K562 (cell line): ENCODE measurements around the gene OCRL. TPM values are rescaled to one million over a fixed set of nuclear protein-coding genes. Genes with fewer than 3 reads are reported as not detected.

Experiments
- ATAC-seq: fragments of 200-7000 bp; cut with Tn5 transposase; 3 replicates; pipeline ENCODE4 v1.9.1; 2020; ENCODE audit warnings: moderate library complexity
- BruUV-seq: library from RNA; stranded (reverse); fragments of 400-500 nt; replicated peaks from 2 replicates; lab custom pipeline; 2021; lab: Mats Ljungman, UMichigan
- CTCF ChIA-PET: fragments of 300-600 bp; formaldehyde crosslinking; extraction: SDS; loops from one replicate; lab custom pipeline; 2021; ENCODE audit warnings: low intra/inter-chr PET ratio; lab: Yijun Ruan, JAX
- POLR2A ChIA-PET: fragments of 300-600, 350-650 bp; sonication (Branson Sonifier 250); formaldehyde crosslinking; extraction: SDS; loops from one replicate; lab custom pipeline; 2021; ENCODE audit warnings: antibody characterized with exemption, inconsistent platforms; lab: Yijun Ruan, JAX
- DNase-seq, 4 experiments: peaks; one replicate each; pipeline versions ENCODE4 v3.0.0 to v3.0.0-alpha.2; 2011 to 2018; ENCODE audit warnings: low spot score in 3 of 4, mixed read lengths in 3 of 4; ENCODE audit errors: extremely low read depth in 1 of 4
- FAIRE-seq: peaks from 2 replicates; lab custom pipeline; 2011; peaks lifted over from hg19 to GRCh38; lab: Jason Lieb, UNC
- H2AFZ ChIP-seq: 2 replicates; pipeline ENCODE4 v1.6.0; 2011; ENCODE audit warnings: low read depth, low read length, control low read depth, inconsistent platforms
- H3K27ac ChIP-seq: fragments of 200-600 bp; 3 replicates; pipeline ENCODE4 v1.8.0; 2011; ENCODE audit warnings: low read depth, mild to moderate bottlenecking, control low read depth, inconsistent platforms, low read length, moderate library complexity, mixed read lengths; ENCODE audit errors: extremely low read depth
- H3K27me3 ChIP-seq, 2 experiments: fragments of 300-600 bp in 1 of 2; 2 replicates in 1 of 2; 3 replicates in 1 of 2; pipeline versions ENCODE4 v1.6.0 to v1.8.0; 2011; ENCODE audit warnings: inconsistent platforms in 2 of 2, low read length in 2 of 2, mild to moderate bottlenecking in 1 of 2, mixed read lengths in 1 of 2, moderate library complexity in 1 of 2; ENCODE audit not compliant: control insufficient read depth in 2 of 2, insufficient read depth in 2 of 2
- H3K36me3 ChIP-seq: fragments of 300-600 bp; 3 replicates; pipeline ENCODE4 v1.8.0; 2011; ENCODE audit warnings: mild to moderate bottlenecking, low read length, inconsistent platforms; ENCODE audit not compliant: control insufficient read depth, insufficient read depth
- H3K4me1 ChIP-seq, 2 experiments: fragments of 200-600 bp in 1 of 2; replicated peaks in 1 of 2; 2 replicates in 1 of 2; 3 replicates in 1 of 2; pipeline versions ENCODE4 v1.5.1 to v1.8.0; 2011; ENCODE audit warnings: inconsistent platforms in 2 of 2, low read length in 2 of 2, mild to moderate bottlenecking in 1 of 2, mixed read lengths in 1 of 2, moderate library complexity in 1 of 2; ENCODE audit not compliant: control insufficient read depth in 2 of 2, insufficient read depth in 2 of 2
- H3K4me2 ChIP-seq: 2 replicates; pipeline ENCODE4 v1.6.1; 2011; ENCODE audit warnings: low read length, control low read depth, inconsistent platforms, mixed read lengths; ENCODE audit not compliant: insufficient read depth
- H3K4me3 ChIP-seq: fragments of 200-600 bp; sonication (generic), shearing (Covaris generic); 2 replicates; pipeline ENCODE4 v1.5.1; 2016; ENCODE audit warnings: control low read depth, inconsistent platforms
- H3K79me2 ChIP-seq: fragments of 200-600 bp; 3 replicates; pipeline ENCODE4 v1.8.0; 2011; ENCODE audit warnings: low read length, inconsistent platforms; ENCODE audit not compliant: control insufficient read depth, insufficient read depth
- H3K9ac ChIP-seq, 2 experiments: 2 replicates each; pipeline versions ENCODE4 v1.6.0 to v1.6.1; 2011; ENCODE audit warnings: low read depth in 2 of 2, low read length in 2 of 2, control low read depth in 1 of 2, inconsistent platforms in 1 of 2, mild to moderate bottlenecking in 1 of 2, mixed read lengths in 1 of 2; ENCODE audit not compliant: insufficient read depth in 1 of 2
- H3K9me1 ChIP-seq: one replicate; pipeline ENCODE4 v1.6.0; 2011; ENCODE audit warnings: inconsistent platforms, mild to moderate bottlenecking, low read length, moderate library complexity; ENCODE audit not compliant: control insufficient read depth, insufficient read depth
- H3K9me3 ChIP-seq: replicated peaks from 2 replicates; pipeline ENCODE4 v1.5.1; 2011; ENCODE audit warnings: low read depth, low read length, inconsistent platforms; ENCODE audit not compliant: control insufficient read depth, insufficient read depth
- H4K20me1 ChIP-seq: replicated peaks from 2 replicates; pipeline ENCODE4 v1.6.1; 2011; ENCODE audit warnings: low read length, inconsistent platforms, mixed read lengths; ENCODE audit not compliant: control insufficient read depth, insufficient read depth
- CREM ChIP-seq: IDR thresholded peaks from 2 replicates; pipeline ENCODE4 v1.6.1; 2014; ENCODE audit warnings: antibody characterized with exemption, low read depth
- ELF4 ChIP-seq: fragments of 450-650 bp; formaldehyde crosslinking; IDR thresholded peaks from 2 replicates; pipeline ENCODE4 v1.4.0; 2022; ENCODE audit warnings: missing genetic modification characterization
- RBFOX2 ChIP-seq: fragments of 200-400 bp; formaldehyde crosslinking; IDR thresholded peaks from 2 replicates; pipeline ENCODE4 v1.6.1; 2017; ENCODE audit warnings: low read depth, mild to moderate bottlenecking, low read length, moderate library complexity
- ZBTB2 ChIP-seq: fragments of 450-650 bp; IDR thresholded peaks from 2 replicates; pipeline ENCODE4 v1.6.1; 2016; ENCODE audit warnings: antibody characterized with exemption
- ZBTB9 ChIP-seq: fragments of 450-650 bp; formaldehyde crosslinking; IDR thresholded peaks from 2 replicates; pipeline ENCODE4 v1.4.0; 2020; ENCODE audit warnings: mild to moderate bottlenecking, moderate library complexity
- ZNF408 ChIP-seq: fragments of 250-450 bp; sonication (Bioruptor Pico); IDR thresholded peaks from 2 replicates; pipeline ENCODE4 v1.4.0; 2020; ENCODE audit warnings: low read depth, mild to moderate bottlenecking, moderate library complexity
- ZNF740 ChIP-seq, 3 experiments: fragments of 200-800 bp in 1 of 3; sonication (Bioruptor generic) in 1 of 3; sonication (generic) in 1 of 3; formaldehyde crosslinking in 1 of 3; IDR thresholded peaks; 2 replicates each; pipeline versions ENCODE4 v1.6.1 to v1.8.0; 2016 to 2022; ENCODE audit warnings: mild to moderate bottlenecking in 2 of 3, missing compliant biosample characterization in 2 of 3, missing genetic modification characterization in 2 of 3, missing genetic modification reagents in 1 of 3
- WGBS: fragments of 100-300 bp; shearing (Covaris generic); methylation state at CpG from one replicate; pipeline ENCODE4 v1.1.6; 2016; ENCODE audit warnings: low coverage, mixed read lengths; ENCODE audit not compliant: insufficient coverage; ENCODE audit errors: missing lambda C conversion rate; 5-methylcytosine and 5-hydroxymethylcytosine counted together
- in situ Hi-C: fragments of 300-500 bp; cut with MboI; formaldehyde crosslinking; loops from 4 replicates; pipeline ENCODE4 v1.15.0; 2018; ENCODE audit warnings: inconsistent platforms, mixed read lengths
- intact Hi-C: fragments of 100-400 bp; cut with micrococcal nuclease; formaldehyde crosslinking; loops from 2 replicates; pipeline ENCODE4 v1.14.2; 2022
- polyA plus RNA-seq, 8 experiments: library from polyadenylated mRNA; depleted of rRNA in 4 of 8; stranded (reverse) in 5 of 8; unstranded in 3 of 8; fragments of >200 nt; fragmentation: Nextera tagmentation in 2 of 8; fragmentation: Illumina TruSeq in 1 of 8; extraction: Ambion mirVana in 2 of 8; extraction: Trizol in 1 of 8; gene quantifications; 2 replicates each; pipeline versions ENCODE4 v1.2.1 to v1.2.3, GENCODE V29; 2011 to 2014; ENCODE audit warnings: inconsistent platforms in 1 of 8, missing spikeins in 1 of 8
- total RNA-seq, 7 experiments: library from RNA; depleted of rRNA in 6 of 7; stranded (reverse); fragments of >200 nt in 6 of 7; fragmentation: Illumina TruSeq in 2 of 7; extraction: Trizol in 2 of 7; gene quantifications; 2 replicates each; pipeline versions ENCODE4 v1.2.1 to v1.2.3, GENCODE V29; 2011 to 2021; ENCODE audit warnings: low replicate concordance in 1 of 7
- TF ChIP-seq, protein P1 (sequence below): fragments of 200-800 bp; sonication (Bioruptor generic); IDR thresholded peaks from 2 replicates; pipeline ENCODE4 v1.6.1; 2017; ENCODE audit warnings: missing genetic modification characterization, missing compliant biosample characterization
- TF ChIP-seq, protein P2 (sequence below): fragments of 450-650 bp; formaldehyde crosslinking; IDR thresholded peaks from 2 replicates; pipeline ENCODE4 v1.4.0; 2022; ENCODE audit warnings: mild to moderate bottlenecking, moderate library complexity

Gene OCRL
- total and polyA plus RNA-seq, 9 of the 15 experiments (the other 6 are each of a cell fraction or from before 2014, with no cell fraction given): 2.2 to 23.4 (median 11.9) TPM

DNA sequence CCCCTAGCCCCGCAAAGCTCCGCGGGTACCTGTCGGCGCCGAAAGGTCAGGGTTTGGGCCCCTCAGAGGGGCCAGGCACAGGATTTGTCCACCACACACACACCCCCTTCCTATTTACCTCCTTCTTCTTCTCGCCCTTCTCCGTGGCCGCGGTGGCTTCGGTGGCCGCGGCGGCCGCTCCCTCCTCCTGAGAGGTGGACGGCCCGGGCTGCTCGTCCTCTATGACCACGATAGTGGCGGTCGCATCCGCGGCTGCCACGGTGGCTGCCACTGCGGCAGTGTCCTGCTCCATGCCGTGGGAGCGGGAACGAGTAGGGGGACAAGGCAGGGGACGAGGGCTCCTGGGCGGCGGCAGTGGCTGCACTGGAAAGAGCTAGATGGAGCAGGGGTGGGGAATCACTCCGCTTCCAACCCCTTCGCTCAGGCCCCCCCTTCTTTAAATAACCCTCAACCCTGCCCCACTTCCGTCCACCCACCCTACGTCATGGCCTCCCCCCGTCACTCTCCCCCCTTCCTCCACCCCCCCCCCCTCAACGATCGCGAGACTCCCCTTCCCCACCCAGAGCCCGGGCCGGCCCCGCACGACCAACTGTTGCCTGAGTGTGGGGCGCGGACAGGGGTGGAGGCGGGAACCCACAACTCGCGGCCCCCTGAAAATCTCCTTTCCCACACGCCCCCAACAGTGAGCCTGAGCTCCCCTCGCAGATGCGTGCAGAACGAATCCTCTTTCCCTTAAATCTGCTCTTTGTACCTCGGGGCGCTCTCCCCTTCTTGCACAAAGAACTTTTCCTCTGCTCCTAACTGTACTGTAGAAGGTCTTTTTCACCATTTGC is 16.8 kb upstream of the OCRL start, which contains the start of gene SMARCA1:
Gene SMARCA1 (minus strand): TSS at position 412 of the 833 bp plus-strand sequence. CDS start 120 bp downstream, at position 292.
- 11% methylated on average over 28 of the region's 54 CpGs for WGBS
- ChIA-PET CTCF (no interaction called here), POLR2A (no interaction called here)
- in situ Hi-C loops (no loop called here), intact Hi-C loops (no loop called here)
- Histone ChIP-seq H3K27me3 (no peaks in the 10 kb centered on the region), H3K9ac (peak within 1 kb of the TSS in 1 of 2 experiments; percentile 81; a peak in 2 of 4 replicates), H3K9me3 (no peaks in the 10 kb centered on the region), H3K4me1 (peaks cover 0 to 12% of the 10 kb centered on the region in 2 experiments; a peak in 2 of 5 replicates), H3K27ac (no peak within 1 kb of the TSS), H3K4me3 (peak within 1 kb of the TSS; percentile 49), H2AFZ (peak within 1 kb of the TSS; percentile 74), H3K79me2 (no peaks in the 10 kb centered on the region), H3K4me2 (peak within 1 kb of the TSS; percentile 68), H4K20me1 (no peaks in the 10 kb centered on the region), H3K36me3 (no peaks in the 10 kb centered on the region), H3K9me1 (no peaks in the 10 kb centered on the region)
- TF ChIP-seq ZBTB9: peak; percentile 73
- no peak for TF ChIP-seq ELF4 (CRISPR knock-in tag)
- TF ChIP-seq ZNF408 (CRISPR knock-in tag): no peak
- TF ChIP-seq RBFOX2: 0 out of 2 replicates have a peak, but pooled peaks have one; percentile 17
- TF ChIP-seq ZBTB2: no peak
- TF ChIP-seq, protein P1, sequence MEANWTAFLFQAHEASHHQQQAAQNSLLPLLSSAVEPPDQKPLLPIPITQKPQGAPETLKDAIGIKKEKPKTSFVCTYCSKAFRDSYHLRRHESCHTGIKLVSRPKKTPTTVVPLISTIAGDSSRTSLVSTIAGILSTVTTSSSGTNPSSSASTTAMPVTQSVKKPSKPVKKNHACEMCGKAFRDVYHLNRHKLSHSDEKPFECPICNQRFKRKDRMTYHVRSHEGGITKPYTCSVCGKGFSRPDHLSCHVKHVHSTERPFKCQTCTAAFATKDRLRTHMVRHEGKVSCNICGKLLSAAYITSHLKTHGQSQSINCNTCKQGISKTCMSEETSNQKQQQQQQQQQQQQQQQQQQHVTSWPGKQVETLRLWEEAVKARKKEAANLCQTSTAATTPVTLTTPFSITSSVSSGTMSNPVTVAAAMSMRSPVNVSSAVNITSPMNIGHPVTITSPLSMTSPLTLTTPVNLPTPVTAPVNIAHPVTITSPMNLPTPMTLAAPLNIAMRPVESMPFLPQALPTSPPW (CRISPR knock-in tag): peak; percentile 54
- TF ChIP-seq CREM: 0 out of 2 replicates have a peak, but pooled peaks have one; percentile 13
- TF ChIP-seq, protein P2, sequence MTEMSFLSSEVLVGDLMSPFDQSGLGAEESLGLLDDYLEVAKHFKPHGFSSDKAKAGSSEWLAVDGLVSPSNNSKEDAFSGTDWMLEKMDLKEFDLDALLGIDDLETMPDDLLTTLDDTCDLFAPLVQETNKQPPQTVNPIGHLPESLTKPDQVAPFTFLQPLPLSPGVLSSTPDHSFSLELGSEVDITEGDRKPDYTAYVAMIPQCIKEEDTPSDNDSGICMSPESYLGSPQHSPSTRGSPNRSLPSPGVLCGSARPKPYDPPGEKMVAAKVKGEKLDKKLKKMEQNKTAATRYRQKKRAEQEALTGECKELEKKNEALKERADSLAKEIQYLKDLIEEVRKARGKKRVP (CRISPR knock-in tag): no peak
- TF ChIP-seq ZNF740 (CRISPR knock-in tag; IDR thresholded peaks at IDR 0.05): no peak
- peak in 1 of 2 experiments; percentile 65; a peak in 1 of 4 replicates for TF ChIP-seq ZNF740 (tag; IDR thresholded peaks at IDR 0.05)
- ATAC-seq (peak; percentile 80), DNase-seq (peak in 3 of 4 experiments; percentile 11 to 24 (median 20)), FAIRE-seq (no peak)
- no TSS peak for BruUV-seq
